ENCODE measurements around the gene SLC35A2.
A peak's percentile ranks its signal among the peaks of the same experiment; 100 is the strongest.

Gene SLC35A2

GRCh38 chrX:48911412-48912182, at the start of gene SLC35A2:
Gene SLC35A2 (minus strand): TSS chrX:48911646. CDS start chrX:48911636, 10 bp downstream.
- peak; percentile 80 for DNase-seq (ENCODE audit: low read depth)

DNA sequence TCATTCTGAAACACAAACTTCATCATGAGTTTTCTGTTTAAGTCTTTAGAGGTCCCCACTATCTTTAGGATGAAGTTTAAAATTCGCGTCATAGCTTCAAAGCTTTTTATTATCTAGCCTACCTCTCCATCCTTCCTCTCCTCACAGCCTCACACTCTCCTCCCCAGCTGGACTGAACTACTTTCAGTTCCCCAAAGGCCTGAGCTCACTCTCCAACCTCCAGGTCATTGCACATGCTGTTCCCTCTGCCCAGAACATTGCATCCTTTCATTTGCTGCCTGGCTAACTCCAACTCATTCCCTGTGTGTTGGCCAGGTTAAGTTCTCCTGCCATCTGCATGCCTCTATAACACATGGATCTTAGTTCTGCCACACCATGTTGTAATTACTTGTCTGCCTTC, 48.8 kb upstream of the SLC35A2 start:
- no peak for DNase-seq (ENCODE audit: low read depth)

DNA sequence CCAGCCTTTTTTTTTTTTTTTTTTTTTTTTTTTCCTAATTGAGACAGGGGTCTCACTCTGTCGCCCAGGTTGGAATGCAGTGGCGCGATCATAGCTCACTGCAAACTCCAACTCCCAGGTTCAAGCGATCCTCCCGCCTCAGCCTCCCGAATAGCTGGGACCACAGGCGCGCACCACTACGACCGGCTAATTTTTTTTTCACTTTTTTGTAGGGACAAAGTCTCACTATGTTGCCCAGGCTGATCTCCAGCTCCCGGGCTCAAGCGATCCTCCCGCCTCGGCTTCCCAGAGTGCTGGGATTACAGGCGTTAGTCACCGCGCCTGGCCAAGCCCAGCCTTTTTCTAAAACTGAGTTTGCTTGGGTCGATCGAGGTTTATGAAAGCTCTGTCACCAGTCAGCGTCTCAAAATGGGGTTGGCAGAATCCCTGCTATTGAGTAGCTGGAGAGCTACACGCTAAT, 47.2 kb upstream of the SLC35A2 start:
- no peak for DNase-seq (ENCODE audit: low read depth)

GRCh38 chrX:48957827-48958634, 46.6 kb upstream of the SLC35A2 start:
- DNase-seq (ENCODE audit: low read depth), result peak; percentile 94

DNA sequence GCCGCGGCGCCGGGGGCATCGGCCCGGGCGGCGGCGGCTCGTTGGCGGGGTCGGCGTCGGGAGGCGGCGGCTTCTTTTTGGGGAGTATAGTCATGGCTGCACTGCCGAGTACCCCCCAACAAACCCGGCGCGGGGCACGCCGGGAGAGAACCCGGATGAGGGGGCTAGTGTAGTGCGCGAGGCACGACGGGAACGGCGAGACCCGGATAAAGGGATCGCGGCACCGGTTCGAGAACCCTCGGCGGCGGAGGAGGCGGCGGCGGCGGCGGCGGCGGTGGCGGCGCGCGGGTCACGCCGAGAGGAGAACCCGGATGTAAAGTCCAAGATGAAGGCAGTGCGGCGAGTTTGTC, 46.0 kb upstream of the SLC35A2 start, which contains the start of gene OTUD5:
OTUD5 (minus strand) TSS at position 131 of the 350 bp plus-strand sequence; CDS start at position 94, 37 bp downstream.
- DNase-seq (ENCODE audit: low read depth), result peak; percentile 68

- peak; percentile 55 for DNase-seq (ENCODE audit: low read depth)
Observed at GRCh38 chrX:48956728-48957414, 45.4 kb upstream of the SLC35A2 start.

- no peak for DNase-seq (ENCODE audit: low read depth)
Observed at GRCh38 chrX:48948589-48948988, 37.1 kb upstream of the SLC35A2 start.

DNA sequence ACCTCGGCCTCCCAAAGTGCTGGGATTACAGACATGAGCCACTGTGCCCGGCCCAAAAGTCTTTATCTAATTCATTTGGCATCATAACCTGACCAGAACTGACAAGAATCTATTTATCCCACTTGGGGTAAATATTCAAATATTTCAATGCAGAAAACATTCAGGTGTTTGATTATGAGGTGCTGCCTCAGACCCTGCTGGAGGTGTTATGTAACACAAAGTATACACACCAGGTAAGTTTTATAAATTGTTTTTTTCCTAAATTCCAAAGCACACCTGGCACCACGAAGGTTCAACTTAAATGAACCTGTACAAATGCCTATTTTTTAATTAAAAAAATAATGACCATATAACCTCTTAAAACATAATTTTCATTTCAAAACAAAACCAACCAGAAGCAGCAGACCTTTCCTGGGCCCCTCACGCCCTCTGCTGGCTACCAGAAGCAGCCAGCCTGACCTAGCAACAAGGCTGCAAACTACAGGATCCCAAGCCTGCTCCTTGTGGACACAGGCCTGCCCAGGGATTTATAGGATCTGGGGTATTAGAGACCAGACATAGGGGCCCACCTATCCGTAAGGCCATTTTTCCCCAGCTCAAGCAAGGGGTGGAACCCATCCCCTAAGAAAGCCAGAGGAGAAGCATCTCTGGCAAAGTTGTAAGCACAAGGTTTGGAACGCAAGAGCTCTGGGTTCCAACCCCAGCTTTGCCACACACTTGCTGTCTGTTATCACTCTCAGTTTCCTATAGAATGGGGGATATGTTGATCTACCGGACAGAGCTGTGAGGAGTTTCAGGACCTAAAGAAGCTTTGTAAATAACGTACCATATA, 34.3 kb upstream of the SLC35A2 start:
- peak; percentile 30 for DNase-seq (ENCODE audit: low read depth)

DNA sequence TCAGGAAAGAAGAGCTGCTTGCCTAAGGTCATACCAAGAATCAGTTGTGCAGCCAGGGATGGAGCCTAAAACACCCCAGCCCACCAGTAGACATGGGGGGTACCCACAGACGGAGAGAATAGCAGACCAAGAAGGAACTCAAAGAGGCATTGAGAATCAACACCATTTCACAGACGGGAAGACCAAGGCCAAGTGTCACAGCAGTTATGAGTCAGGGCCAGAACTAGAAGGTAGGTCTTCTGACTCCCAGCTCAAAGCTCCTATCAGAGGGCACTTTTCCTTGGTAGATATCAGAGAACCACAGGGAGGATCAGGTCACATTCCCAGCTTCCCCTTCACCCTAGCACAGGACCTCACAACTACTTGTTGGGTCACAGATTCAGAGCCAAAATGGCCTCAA, 31.4 kb upstream of the SLC35A2 start:
- DNase-seq (ENCODE audit: low read depth), result no peak

- no peak for DNase-seq (ENCODE audit: low read depth)
Observed at GRCh38 chrX:48940404-48940955, 29.0 kb upstream of the SLC35A2 start.

GRCh38 chrX:48939524-48940228, 28.2 kb upstream of the SLC35A2 start:
- DNase-seq (ENCODE audit: low read depth), result no peak

DNA sequence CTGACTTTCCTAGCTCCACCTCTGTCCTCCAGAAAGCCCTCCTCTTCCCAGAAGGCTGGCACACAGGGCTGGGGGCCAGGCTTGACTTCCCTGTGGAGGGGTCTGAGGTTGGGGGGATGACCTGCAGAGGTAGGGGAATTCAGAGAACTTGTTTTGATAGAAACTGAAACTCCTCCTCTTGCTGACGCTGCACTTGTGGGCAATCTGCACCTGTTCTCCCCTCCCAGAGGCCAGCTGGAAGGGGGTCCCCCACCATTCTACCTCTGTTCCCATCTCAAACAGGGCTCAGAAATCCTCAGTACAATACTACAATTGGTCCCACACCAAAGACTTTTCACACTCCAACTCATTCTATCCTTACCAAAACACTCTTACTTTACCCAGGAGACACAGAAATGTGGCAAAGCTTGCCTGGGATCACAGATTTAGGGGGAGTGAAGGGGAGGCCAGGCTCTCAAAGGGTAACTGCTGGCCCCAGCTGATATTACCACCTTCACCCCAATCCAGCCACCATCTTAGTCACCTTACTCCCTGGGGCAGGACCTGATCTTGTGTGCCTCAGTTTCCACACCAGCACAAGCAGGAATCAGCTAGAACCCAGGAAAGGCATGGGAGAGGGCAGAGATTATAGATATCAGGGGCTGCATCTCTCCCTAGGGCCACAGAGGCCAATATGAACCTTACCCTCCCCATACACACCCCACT, 27.4 kb upstream of the SLC35A2 start:
- peak; percentile 68 for DNase-seq (ENCODE audit: low read depth)

DNA sequence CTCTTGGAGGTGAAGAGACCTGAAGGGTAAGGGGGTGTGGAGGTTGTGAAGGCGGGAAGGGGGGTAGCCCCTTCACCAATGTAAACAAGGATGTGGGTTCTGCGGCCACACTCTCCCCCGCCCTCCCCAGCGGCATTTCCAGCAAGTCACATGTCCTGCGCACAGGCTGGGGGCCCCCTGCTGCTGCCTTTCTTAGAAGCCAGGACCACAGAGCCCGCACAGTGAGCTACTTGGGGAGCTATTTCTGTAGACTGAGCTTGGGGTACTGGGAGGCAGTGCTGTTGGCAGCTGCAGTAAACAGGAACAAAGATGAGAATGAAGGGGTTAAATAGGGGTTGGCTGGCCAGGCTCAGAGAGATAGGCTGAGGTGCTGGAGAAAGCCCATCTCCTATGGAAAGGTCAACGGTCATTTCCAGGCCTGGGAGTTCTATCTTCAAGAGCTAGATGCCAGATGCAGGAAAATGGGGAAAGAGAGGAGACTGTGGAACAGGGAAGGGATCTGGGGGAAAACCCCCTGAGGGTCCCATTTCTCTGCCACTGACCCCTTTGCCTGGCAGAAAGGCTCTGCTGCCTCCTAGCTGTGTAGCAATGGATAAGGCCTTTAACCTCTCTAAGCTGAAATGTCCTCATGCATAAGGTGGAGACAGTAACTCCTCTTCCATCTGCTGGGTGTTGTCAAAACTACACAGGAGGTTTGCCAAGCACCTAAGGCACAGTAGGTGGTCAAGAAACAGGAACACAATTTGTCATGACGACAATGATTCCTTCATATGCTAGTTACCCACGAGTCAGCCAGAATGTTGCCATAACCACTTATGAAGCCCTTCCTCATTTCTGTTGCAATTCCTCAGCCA, 25.8 kb upstream of the SLC35A2 start:
- DNase-seq (ENCODE audit: low read depth), result peak; percentile 86

- no peak for DNase-seq (ENCODE audit: low read depth)
Observed at GRCh38 chrX:48936429-48937053, 25.1 kb upstream of the SLC35A2 start.

DNA sequence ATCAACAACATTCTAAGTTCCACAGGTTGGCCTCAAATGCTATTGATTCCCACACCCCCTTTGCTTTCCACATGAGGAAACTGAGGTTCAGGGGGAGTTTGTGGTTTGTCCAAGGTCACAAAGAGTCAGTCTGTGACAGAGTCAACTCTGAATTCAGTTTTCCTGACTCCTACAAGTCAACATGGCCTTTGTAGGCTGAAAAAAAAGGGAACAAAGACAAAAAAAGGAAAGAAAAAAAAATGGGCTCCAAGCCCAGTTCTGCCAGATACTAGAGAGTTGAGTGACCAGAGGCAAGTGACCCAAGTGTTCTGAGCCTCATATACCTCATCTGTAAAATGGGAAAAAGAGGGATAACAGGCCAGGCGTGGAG, 23.8 kb upstream of the SLC35A2 start:
- DNase-seq (ENCODE audit: low read depth), result no peak

GRCh38 chrX:48934581-48935300, 23.3 kb upstream of the SLC35A2 start:
- DNase-seq (ENCODE audit: low read depth), result peak; percentile 49

DNA sequence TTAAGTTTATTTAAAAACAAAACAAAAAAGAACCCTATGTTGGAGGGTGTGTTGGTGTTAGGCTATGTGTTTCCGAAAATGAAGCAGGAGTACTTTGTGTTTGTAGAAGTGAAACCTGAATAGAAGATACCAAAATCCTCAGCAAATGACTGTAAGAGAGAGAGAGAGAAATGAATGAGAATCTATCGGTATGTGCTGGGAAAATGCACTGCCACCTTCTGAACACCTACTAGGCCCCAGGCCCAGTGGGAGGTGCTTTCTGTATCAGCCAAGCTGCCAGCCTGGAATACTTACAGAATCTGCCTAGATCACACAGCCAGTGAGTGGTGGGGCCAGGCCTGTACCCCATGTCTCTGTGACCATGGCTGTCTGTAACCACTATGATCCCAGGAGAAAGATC, 22.3 kb upstream of the SLC35A2 start:
- DNase-seq (ENCODE audit: low read depth), result no peak

All from T-helper 22 cell (primary cell).